Panc1 (cell line): ENCODE data around the gene C3orf80.
"Not testable (repeated sequence)": the region's sequence is repeated elsewhere in the genome, so short reads cannot be mapped to it uniquely, and the experiment has no call there.

Source experiments
- CTCF ChIP-seq: fragments of 450-650 bp; IDR thresholded peaks from 2 replicates; pipeline ENCODE4 v1.5.1; 2017; ENCODE audit warnings: mild to moderate bottlenecking
- TCF7L2 ChIP-seq: IDR thresholded peaks from 2 replicates; pipeline ENCODE4 v1.6.1; 2011; ENCODE audit warnings: mild to moderate bottlenecking, low read depth, low read length, inconsistent platforms
- TF ChIP-seq, protein P1 (sequence below), 2 experiments: IDR thresholded peaks; 2 replicates each; pipeline ENCODE4 v1.6.1; 2011 to 2012; ENCODE audit warnings: low read depth in 2 of 2, control low read depth in 1 of 2, low read length in 1 of 2, mild to moderate bottlenecking in 1 of 2, moderate library complexity in 1 of 2; ENCODE audit not compliant: insufficient read depth in 1 of 2

DNA sequence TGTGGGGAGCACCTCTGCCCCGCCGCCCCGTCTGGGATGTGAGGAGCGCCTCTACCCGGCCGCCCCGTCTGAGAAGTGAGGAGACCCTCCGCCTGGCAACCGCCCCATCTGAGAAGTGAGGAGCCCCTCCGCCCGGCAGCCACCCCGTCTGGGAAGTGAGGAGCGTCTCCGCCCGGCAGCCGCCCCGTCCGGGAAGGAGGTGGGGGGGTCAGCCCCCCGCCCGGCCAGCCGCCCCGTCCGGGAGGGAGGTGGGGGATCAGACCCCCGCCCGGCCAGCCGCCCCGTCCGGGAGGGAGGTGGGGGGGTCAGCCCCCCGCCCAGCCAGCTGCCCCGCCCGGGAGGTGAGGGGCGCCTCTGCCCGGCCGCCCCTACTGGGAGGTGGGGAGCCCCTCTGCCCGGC, 46.6 kb upstream of the C3orf80 start:
- TF ChIP-seq CTCF, TCF7L2: not testable (repeated sequence)
- TF ChIP-seq, protein P1, sequence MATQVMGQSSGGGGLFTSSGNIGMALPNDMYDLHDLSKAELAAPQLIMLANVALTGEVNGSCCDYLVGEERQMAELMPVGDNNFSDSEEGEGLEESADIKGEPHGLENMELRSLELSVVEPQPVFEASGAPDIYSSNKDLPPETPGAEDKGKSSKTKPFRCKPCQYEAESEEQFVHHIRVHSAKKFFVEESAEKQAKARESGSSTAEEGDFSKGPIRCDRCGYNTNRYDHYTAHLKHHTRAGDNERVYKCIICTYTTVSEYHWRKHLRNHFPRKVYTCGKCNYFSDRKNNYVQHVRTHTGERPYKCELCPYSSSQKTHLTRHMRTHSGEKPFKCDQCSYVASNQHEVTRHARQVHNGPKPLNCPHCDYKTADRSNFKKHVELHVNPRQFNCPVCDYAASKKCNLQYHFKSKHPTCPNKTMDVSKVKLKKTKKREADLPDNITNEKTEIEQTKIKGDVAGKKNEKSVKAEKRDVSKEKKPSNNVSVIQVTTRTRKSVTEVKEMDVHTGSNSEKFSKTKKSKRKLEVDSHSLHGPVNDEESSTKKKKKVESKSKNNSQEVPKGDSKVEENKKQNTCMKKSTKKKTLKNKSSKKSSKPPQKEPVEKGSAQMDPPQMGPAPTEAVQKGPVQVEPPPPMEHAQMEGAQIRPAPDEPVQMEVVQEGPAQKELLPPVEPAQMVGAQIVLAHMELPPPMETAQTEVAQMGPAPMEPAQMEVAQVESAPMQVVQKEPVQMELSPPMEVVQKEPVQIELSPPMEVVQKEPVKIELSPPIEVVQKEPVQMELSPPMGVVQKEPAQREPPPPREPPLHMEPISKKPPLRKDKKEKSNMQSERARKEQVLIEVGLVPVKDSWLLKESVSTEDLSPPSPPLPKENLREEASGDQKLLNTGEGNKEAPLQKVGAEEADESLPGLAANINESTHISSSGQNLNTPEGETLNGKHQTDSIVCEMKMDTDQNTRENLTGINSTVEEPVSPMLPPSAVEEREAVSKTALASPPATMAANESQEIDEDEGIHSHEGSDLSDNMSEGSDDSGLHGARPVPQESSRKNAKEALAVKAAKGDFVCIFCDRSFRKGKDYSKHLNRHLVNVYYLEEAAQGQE (IDR thresholded peaks at IDR 0.05; ENCODE audit: insufficient read depth in 1 of 2, low read depth in 2 of 2, low read length in 1 of 2): not testable (repeated sequence)
